ENCODE data around the gene CNOT9. TPM values are rescaled to one million over a fixed set of nuclear protein-coding genes. Genes with fewer than 3 reads are reported as not detected.

Gene CNOT9
- total and polyA plus RNA-seq, 2 of the 13 experiments (the other 11 are each of a cell fraction or from before 2014, with no cell fraction given): 82.6 to 92.4 TPM

- TF ChIP-seq, protein P1, sequence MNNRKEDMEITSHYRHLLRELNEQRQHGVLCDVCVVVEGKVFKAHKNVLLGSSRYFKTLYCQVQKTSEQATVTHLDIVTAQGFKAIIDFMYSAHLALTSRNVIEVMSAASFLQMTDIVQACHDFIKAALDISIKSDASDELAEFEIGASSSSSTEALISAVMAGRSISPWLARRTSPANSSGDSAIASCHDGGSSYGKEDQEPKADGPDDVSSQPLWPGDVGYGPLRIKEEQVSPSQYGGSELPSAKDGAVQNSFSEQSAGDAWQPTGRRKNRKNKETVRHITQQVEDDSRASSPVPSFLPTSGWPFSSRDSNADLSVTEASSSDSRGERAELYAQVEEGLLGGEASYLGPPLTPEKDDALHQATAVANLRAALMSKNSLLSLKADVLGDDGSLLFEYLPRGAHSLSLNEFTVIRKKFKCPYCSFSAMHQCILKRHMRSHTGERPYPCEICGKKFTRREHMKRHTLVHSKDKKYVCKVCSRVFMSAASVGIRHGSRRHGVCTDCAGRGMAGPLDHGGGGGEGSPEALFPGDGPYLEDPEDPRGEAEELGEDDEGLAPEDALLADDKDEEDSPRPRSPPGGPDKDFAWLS (CRISPR knock-in tag; IDR thresholded peaks at IDR 0.05; ENCODE audit: borderline replicate concordance): peak; percentile 42; the same call in 1 of the 2 replicates
- TF ChIP-seq TFDP2 (CRISPR knock-in tag; IDR thresholded peaks at IDR 0.05): no peak
- TF ChIP-seq ZNF34 (CRISPR knock-in tag; IDR thresholded peaks at IDR 0.05; ENCODE audit: borderline replicate concordance): peak; percentile 20; the same call in 1 of the 2 replicates
- no peak for TF ChIP-seq GATAD2A (CRISPR knock-in tag; IDR thresholded peaks at IDR 0.05)
- no peak for TF ChIP-seq TOPORS (CRISPR knock-in tag; IDR thresholded peaks at IDR 0.05)
- TF ChIP-seq, protein P2, sequence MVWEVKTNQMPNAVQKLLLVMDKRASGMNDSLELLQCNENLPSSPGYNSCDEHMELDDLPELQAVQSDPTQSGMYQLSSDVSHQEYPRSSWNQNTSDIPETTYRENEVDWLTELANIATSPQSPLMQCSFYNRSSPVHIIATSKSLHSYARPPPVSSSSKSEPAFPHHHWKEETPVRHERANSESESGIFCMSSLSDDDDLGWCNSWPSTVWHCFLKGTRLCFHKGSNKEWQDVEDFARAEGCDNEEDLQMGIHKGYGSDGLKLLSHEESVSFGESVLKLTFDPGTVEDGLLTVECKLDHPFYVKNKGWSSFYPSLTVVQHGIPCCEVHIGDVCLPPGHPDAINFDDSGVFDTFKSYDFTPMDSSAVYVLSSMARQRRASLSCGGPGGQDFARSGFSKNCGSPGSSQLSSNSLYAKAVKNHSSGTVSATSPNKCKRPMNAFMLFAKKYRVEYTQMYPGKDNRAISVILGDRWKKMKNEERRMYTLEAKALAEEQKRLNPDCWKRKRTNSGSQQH (CRISPR knock-in tag; IDR thresholded peaks at IDR 0.05; ENCODE audit: low read depth): peak; percentile 4; the same call in 1 of the 2 replicates
- TF ChIP-seq ZNF446 (CRISPR knock-in tag; IDR thresholded peaks at IDR 0.05): no peak; the same call in 1 of the 2 replicates
- TF ChIP-seq ZNF235 (CRISPR knock-in tag; IDR thresholded peaks at IDR 0.05; ENCODE audit: borderline replicate concordance): no peak
- peak; percentile 1 for TF ChIP-seq XRCC5 (optimal IDR thresholded peaks at IDR 0.05; ENCODE audit: low read length)
- 0 out of 2 replicates have a peak, but pooled peaks have one; percentile 69 for TF ChIP-seq ZNF251 (CRISPR knock-in tag; IDR thresholded peaks at IDR 0.05)
- TF ChIP-seq RARG (CRISPR knock-in tag; IDR thresholded peaks at IDR 0.05; ENCODE audit: low read depth): no peak
- TF ChIP-seq, protein P3, sequence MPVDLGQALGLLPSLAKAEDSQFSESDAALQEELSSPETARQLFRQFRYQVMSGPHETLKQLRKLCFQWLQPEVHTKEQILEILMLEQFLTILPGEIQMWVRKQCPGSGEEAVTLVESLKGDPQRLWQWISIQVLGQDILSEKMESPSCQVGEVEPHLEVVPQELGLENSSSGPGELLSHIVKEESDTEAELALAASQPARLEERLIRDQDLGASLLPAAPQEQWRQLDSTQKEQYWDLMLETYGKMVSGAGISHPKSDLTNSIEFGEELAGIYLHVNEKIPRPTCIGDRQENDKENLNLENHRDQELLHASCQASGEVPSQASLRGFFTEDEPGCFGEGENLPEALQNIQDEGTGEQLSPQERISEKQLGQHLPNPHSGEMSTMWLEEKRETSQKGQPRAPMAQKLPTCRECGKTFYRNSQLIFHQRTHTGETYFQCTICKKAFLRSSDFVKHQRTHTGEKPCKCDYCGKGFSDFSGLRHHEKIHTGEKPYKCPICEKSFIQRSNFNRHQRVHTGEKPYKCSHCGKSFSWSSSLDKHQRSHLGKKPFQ (CRISPR knock-in tag; IDR thresholded peaks at IDR 0.05; ENCODE audit: insufficient replicate concordance): no peak
- 0 out of 2 replicates have a peak, but pooled peaks have one; percentile 4 for TF ChIP-seq PAWR (CRISPR knock-in tag; IDR thresholded peaks at IDR 0.05; ENCODE audit: borderline replicate concordance)
- TF ChIP-seq HNRNPUL1 (IDR thresholded peaks at IDR 0.05; ENCODE audit: low read depth, low read length): no peak
- TF ChIP-seq REPIN1 (CRISPR knock-in tag; IDR thresholded peaks at IDR 0.05; ENCODE audit: borderline replicate concordance, low read depth): no peak
- TF ChIP-seq ZFYVE20 (CRISPR knock-in tag; IDR thresholded peaks at IDR 0.05; ENCODE audit: borderline replicate concordance, low read depth): no peak
- TF ChIP-seq, protein P4, sequence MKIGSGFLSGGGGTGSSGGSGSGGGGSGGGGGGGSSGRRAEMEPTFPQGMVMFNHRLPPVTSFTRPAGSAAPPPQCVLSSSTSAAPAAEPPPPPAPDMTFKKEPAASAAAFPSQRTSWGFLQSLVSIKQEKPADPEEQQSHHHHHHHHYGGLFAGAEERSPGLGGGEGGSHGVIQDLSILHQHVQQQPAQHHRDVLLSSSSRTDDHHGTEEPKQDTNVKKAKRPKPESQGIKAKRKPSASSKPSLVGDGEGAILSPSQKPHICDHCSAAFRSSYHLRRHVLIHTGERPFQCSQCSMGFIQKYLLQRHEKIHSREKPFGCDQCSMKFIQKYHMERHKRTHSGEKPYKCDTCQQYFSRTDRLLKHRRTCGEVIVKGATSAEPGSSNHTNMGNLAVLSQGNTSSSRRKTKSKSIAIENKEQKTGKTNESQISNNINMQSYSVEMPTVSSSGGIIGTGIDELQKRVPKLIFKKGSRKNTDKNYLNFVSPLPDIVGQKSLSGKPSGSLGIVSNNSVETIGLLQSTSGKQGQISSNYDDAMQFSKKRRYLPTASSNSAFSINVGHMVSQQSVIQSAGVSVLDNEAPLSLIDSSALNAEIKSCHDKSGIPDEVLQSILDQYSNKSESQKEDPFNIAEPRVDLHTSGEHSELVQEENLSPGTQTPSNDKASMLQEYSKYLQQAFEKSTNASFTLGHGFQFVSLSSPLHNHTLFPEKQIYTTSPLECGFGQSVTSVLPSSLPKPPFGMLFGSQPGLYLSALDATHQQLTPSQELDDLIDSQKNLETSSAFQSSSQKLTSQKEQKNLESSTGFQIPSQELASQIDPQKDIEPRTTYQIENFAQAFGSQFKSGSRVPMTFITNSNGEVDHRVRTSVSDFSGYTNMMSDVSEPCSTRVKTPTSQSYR (CRISPR knock-in tag; IDR thresholded peaks at IDR 0.05; ENCODE audit: borderline replicate concordance): no peak
- TF ChIP-seq ZNF572 (CRISPR knock-in tag; IDR thresholded peaks at IDR 0.05): no peak
- TF ChIP-seq ZNF788 (CRISPR knock-in tag; IDR thresholded peaks at IDR 0.05; ENCODE audit: borderline replicate concordance): no peak
- no peak for TF ChIP-seq ZBTB7A (CRISPR knock-in tag; IDR thresholded peaks at IDR 0.05)
Observed at GRCh38 chr2:218567797-218568189, 846 bp upstream of the CNOT9 start (continued).

Data from HepG2 (cell line).